Neural progenitor cell (in vitro differentiated cells): ENCODE measurements around the gene ADAMTS20.

Experiments used
- CTCF ChIP-seq: fragments of 200-600 bp; sonication (generic); IDR thresholded peaks from 2 replicates; pipeline ENCODE4 v1.5.1; 2017; ENCODE audit warnings: antibody characterized with exemption, mild to moderate bottlenecking
- EZH2 ChIP-seq: fragments of 200-600 bp; sonication (generic); IDR thresholded peaks from 2 replicates; pipeline ENCODE4 v1.6.1; 2017; ENCODE audit warnings: antibody characterized with exemption, mild to moderate bottlenecking, moderate library complexity

- TF ChIP-seq CTCF (peak; percentile 80), EZH2 (no peak)
Measured at GRCh38 chr12:43338848-43339526, 213.0 kb downstream of the ADAMTS20 start.
